DOHH2 (cell line): ENCODE results near the gene CCT8L2.
"Not testable (repeated sequence)": the region's sequence is repeated elsewhere in the genome, so short reads cannot be mapped to it uniquely, and the experiment has no call there.

Source experiments
- EZH2phosphoT487 ChIP-seq: fragments of 200-600 bp; sonication (generic); IDR thresholded peaks from 2 replicates; pipeline ENCODE4 v1.6.1; 2017; ENCODE audit warnings: borderline replicate concordance, mild to moderate bottlenecking, antibody characterized with exemption, low read length, moderate library complexity, mixed read lengths
- TF ChIP-seq, protein P1 (sequence below): fragments of 200-600 bp; sonication (generic); IDR thresholded peaks from one replicate; pipeline ENCODE4 v1.5.1; 2014; ENCODE audit warnings: antibody characterized with exemption, mild to moderate bottlenecking, low read depth, low read length; ENCODE audit not compliant: poor library complexity, severe bottlenecking

DNA sequence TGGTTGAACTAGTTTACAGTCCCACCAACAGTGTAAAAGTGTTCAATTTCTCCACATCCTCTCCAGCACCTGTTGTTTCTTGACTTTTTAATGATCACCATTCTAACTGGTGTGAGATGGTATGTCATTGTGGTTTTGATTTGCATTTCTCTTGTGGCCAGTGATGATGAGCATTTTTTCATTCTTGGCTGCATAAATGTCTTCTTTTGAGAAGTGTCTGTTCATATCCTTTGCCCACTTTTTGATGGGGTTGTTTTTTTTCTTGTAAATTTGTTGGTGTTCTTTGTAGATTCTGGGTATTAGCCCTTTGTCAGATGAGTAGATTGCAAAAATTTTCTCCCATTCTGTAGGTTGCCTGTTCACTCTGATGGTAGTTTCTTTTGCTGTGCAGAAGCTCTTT lies 41.5 kb upstream of the CCT8L2 start:
- TF ChIP-seq, protein P1, sequence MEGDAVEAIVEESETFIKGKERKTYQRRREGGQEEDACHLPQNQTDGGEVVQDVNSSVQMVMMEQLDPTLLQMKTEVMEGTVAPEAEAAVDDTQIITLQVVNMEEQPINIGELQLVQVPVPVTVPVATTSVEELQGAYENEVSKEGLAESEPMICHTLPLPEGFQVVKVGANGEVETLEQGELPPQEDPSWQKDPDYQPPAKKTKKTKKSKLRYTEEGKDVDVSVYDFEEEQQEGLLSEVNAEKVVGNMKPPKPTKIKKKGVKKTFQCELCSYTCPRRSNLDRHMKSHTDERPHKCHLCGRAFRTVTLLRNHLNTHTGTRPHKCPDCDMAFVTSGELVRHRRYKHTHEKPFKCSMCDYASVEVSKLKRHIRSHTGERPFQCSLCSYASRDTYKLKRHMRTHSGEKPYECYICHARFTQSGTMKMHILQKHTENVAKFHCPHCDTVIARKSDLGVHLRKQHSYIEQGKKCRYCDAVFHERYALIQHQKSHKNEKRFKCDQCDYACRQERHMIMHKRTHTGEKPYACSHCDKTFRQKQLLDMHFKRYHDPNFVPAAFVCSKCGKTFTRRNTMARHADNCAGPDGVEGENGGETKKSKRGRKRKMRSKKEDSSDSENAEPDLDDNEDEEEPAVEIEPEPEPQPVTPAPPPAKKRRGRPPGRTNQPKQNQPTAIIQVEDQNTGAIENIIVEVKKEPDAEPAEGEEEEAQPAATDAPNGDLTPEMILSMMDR: not testable (repeated sequence)
- not testable (repeated sequence) for TF ChIP-seq EZH2phosphoT487
